LHCN-M2 (cell line): Measurements from ENCODE around the gene ENDOU. TPM values are rescaled to one million over a fixed set of nuclear protein-coding genes. Genes with fewer than 3 reads are reported as not detected.
"Not testable (repeated sequence)": the region's sequence is repeated elsewhere in the genome, so short reads cannot be mapped to it uniquely, and the experiment has no call there.

Experiments used
- DNase-seq: peaks from one replicate; pipeline ENCODE4 v3.0.0-alpha.2; 2012; ENCODE audit warnings: low read depth
- total RNA-seq: library from RNA; depleted of rRNA; stranded (reverse); fragments of >200 nt; gene quantifications from 2 replicates; pipeline ENCODE4 v1.2.3, GENCODE V29; 2014; rRNA removed

The ENDOU gene
- total RNA-seq, 1 experiment from 2014 or later: 0.63 TPM

DNA sequence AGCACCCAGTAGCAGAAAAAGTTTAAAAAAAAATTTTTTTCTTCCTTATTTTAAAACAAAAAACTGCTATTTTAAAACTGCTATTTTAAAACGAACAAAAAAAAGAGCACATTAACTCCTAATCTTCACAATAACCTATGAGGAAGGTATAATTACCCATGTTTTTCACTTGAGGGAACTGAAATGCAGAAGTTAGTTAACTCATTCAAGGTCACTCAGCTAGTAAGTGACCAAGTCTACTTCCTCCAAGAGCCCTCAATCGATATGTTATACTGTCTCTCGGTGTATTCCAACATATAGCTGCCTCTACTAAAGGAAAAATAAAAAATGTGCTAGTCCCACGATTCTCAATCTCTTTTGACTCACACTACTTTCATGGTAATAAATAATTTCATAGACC, 27.2 kb downstream of the ENDOU start:
- no peak for DNase-seq

DNA sequence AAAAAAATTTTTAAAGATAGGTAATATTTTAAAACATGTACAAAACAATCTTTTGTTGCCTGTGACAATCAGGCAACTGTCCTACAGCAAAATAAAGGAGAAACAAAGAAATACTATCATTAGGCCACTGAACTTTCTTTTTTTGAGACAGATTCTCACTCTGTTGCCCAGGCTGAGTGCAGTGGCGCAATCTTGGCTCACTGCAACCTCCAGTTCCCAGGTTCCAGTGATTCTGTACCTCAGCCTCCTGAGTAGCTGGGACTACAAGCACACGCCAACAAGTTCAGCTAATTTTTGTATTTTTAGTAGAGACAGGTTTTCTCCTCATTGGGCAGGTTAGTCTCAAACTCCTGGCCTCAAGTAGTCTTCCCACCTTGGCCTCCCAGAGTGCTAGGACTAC, 36.1 kb downstream of the ENDOU start:
- no peak for DNase-seq

DNA sequence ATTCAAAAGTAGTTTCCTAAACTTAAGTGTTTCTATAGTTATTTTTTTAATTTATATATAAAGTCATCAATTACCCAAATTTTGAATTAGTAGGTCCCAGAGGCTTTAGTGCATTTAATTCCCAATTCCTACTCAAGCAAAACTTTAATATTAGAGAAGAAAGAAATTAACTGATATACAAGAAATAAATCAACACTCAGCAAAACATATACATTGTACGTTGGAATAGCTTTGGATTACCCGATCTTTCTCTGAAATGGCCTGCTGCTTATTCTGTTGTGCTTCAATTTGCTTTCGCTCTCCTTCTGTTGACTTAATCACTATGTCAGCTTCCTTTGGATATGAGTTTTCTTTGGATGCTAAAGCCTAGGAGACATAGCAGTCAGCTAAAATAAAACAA, 37.7 kb downstream of the ENDOU start:
- DNase-seq: no peak

DNA sequence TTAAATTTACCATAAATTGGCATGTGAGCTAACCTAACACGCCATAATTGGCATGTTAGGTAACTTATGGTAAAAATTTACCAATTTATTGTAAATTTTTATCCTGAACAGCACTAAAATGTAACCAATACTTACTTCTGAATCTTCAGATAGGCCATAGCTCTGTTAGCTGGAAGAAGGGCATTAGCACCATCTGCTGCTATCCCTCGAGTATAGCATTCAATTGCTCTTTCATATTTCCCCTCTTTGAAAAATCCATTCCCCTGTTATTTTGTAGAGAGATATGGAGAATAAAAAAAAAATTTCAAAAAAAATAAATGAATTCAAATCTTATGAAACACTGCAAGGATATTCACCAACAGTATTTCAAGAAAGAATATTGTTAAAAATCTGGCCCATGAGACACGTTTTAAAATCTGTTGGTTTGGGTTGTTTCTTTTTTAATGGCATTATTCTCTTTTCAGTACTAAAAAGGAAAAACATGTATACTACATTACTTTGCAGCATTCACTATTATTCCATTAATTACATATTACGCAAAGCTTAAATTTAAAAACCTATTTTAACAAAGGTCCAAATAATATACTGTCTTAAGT, 38.5 kb downstream of the ENDOU start:
- peak; percentile 48 for DNase-seq

DNA sequence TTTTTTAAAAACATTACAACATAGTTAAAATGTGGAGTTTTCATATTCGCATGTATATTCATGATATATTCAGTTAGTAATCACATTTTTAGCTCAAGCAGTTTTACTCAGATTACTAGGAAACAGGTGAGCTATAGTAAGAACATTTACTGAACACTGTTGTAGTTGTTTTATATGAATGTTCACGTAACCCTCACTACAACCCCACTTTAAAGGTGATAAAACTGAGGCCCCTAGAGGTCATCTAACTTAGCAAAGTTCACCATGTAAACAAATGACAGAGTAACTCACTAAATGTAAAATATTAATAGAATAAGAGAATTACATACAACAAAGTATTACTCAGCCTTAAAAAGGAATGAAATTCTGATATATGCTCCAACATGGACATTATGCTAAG, 45.5 kb downstream of the ENDOU start:
- DNase-seq: no peak

DNA sequence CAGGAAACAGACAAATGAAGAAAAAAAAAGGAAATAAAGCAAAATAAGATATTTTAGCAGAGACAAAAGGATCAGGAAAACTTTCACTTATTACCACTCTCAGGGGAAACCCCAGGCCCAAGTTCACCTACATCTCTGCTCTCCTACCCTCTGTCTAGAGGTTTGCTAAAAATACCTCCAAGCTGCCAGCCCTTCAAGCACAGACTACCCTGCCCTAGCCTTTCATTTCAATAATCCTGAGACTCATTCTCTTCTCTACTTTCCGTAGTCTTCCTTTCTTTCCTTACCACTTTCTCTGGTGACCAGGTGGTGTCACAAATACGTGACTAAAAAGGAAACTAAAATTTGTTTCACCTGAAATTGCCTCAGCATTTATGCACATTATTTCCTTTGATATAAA, 53.2 kb downstream of the ENDOU start:
- no peak for DNase-seq

DNA sequence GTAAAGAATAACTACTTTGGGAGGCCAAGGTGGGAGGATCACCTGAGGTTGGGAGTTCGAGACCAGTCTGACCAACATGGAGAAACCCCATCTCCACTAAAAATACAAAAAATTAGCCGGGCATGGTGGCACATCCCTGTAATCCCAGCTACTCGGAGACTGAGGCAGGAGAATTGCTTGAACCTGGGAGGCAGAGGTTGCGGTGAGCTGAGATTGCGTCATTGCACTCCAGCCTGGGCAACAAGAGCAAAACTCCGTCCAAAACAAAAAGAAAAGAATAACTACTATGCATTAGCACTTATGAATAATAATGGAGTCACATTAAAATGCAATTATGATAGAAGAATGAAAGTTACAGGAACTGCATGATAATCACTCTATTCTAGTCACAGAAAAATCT, 57.4 kb downstream of the ENDOU start:
- not testable (repeated sequence) for DNase-seq

Other genes with a start within 250 kb of the ENDOU start
- 23.8 and 29.3 TPM in 2 replicates for gene RPAP3, start 19.5 kb downstream of the ENDOU start, total RNA-seq
- 0.96 and 1.8 TPM in 2 replicates for gene RAPGEF3, start 33.4 kb upstream of the ENDOU start, total RNA-seq
- gene SLC48A1, start 47.7 kb upstream of the ENDOU start, total RNA-seq: 3.3 and 6.1 TPM in 2 replicates
- gene HDAC7, start 94.4 kb upstream of the ENDOU start, total RNA-seq: 26.3 and 27.1 TPM in 2 replicates
- 5.8 and 5.9 TPM in 2 replicates for gene VDR, start 179.5 kb upstream of the ENDOU start, total RNA-seq
- 122 and 146 TPM in 2 replicates for gene TMEM106C, start 238.1 kb upstream of the ENDOU start, total RNA-seq